BE2C (cell line): ENCODE measurements around the gene REELD1.

ENCODE experiments used
- DNase-seq: peaks from one replicate; pipeline ENCODE4 v3.0.0-alpha.2; 2020
- H3K27me3 ChIP-seq: fragments of 250-450 bp; sonication (Bioruptor Pico); 2 replicates; pipeline ENCODE4 v1.5.1; 2020; ENCODE audit warnings: mild to moderate bottlenecking
- H3K36me3 ChIP-seq: fragments of 250-450 bp; sonication (Bioruptor Pico); 2 replicates; pipeline ENCODE4 v1.5.1; 2020; ENCODE audit warnings: mild to moderate bottlenecking
- H3K4me1 ChIP-seq: fragments of 250-450 bp; sonication (Bioruptor Pico); 2 replicates; pipeline ENCODE4 v1.5.1; 2020
- H3K4me3 ChIP-seq: 2 replicates; pipeline ENCODE4 v1.5.1; 2011; ENCODE audit warnings: low read depth, low read length
- H3K9me3 ChIP-seq: fragments of 250-450 bp; sonication (Bioruptor Pico); 2 replicates; pipeline ENCODE4 v1.5.1; 2020
- TF ChIP-seq, protein P1 (sequence below): IDR thresholded peaks from 2 replicates; pipeline ENCODE4 v1.5.1; 2012; ENCODE audit warnings: mild to moderate bottlenecking, low read depth, low read length

The REELD1 gene

DNA sequence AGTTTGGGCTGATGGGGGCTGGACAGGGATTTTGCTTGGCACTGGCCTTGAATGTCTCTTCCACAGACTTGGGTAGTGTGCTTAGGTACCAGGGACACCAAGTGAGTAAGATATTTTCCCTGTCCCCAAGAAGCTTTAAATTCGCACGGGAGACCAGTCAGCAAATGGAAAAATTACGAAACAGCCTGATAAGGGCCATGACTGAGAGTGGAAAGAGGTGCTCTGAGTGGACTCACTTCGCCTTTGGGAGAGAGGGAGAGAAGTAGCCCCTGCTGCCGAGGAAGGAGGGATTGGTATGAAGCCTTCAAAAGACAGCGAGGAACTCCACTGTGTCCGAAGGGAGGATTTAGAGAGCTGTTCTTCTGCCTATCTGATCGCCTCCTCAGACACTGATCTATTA is 36.2 kb upstream of the REELD1 start:
- Histone ChIP-seq H3K4me1 (no peaks in the 10 kb centered on the region), H3K36me3 (no peaks in the 10 kb centered on the region)
- TF ChIP-seq, protein P1, sequence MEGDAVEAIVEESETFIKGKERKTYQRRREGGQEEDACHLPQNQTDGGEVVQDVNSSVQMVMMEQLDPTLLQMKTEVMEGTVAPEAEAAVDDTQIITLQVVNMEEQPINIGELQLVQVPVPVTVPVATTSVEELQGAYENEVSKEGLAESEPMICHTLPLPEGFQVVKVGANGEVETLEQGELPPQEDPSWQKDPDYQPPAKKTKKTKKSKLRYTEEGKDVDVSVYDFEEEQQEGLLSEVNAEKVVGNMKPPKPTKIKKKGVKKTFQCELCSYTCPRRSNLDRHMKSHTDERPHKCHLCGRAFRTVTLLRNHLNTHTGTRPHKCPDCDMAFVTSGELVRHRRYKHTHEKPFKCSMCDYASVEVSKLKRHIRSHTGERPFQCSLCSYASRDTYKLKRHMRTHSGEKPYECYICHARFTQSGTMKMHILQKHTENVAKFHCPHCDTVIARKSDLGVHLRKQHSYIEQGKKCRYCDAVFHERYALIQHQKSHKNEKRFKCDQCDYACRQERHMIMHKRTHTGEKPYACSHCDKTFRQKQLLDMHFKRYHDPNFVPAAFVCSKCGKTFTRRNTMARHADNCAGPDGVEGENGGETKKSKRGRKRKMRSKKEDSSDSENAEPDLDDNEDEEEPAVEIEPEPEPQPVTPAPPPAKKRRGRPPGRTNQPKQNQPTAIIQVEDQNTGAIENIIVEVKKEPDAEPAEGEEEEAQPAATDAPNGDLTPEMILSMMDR: no peak

DNA sequence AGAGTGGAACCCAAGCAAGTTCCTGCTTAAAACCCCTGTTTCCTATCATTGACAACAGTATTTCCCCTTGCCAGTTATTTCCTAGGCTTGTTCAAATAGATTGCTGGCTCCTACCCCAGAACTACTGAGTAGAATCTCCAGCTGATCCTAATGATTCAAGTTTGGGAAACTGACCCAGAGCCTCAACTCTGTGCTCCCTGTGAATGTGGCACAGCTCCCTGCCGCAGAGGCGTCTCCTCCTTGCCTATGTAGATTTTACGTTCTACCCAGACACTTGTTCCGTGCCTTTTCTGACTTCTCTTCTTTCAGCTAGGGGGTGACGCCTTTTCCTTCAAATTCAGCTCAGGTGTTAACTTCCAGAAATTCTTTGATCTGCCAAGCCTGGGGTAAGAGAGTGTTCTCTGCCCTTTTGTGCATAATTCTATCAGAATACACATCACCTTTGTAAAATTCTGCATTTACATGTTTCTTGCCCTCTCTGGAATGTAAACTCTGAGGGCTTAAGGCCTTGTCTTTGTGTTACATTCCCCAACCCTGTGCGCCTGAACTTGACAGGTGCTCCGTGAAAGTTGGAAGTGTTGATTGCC is 34.5 kb upstream of the REELD1 start:
- DNase-seq: no peak
- no peaks in the 10 kb centered on the region for H3K27me3 ChIP-seq
- TF ChIP-seq, protein P1: no peak
- no peaks in the 10 kb centered on the region for H3K4me1 ChIP-seq
- no peak overlapping the region for H3K4me3 ChIP-seq
- H3K9me3 ChIP-seq: no peaks in the 10 kb centered on the region
- 0 out of 2 replicates have a peak, but pooled peaks cover 5% of the 10 kb centered on the region for H3K36me3 ChIP-seq

More for the DNA sequence above, 36.2 kb upstream of the REELD1 start:
- Histone ChIP-seq H3K4me3 (no peak overlapping the region), H3K27me3 (no peaks in the 10 kb centered on the region), H3K9me3 (no peaks in the 10 kb centered on the region)
- DNase-seq: no peak

DNA sequence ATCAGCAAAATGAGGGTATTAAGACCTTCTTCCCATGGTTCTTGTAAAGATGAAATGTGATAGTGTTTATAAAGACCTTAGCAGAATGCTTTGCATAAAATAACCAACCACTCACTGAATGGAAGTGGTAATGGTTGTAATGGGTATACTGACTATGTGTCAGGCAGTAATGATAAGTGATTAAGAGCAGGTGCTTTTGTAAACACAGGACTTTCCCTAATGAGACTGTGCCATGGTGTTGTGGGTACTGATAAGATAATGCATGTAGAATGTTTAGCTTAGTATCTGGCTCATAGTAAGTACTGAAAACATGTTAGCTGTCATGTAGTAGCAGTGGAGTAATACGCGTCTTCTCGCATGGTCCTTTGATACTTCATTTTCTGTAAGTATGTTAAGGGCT is 31.9 kb upstream of the REELD1 start:
- H3K36me3 ChIP-seq: peaks cover 15% of the 10 kb centered on the region

DNA sequence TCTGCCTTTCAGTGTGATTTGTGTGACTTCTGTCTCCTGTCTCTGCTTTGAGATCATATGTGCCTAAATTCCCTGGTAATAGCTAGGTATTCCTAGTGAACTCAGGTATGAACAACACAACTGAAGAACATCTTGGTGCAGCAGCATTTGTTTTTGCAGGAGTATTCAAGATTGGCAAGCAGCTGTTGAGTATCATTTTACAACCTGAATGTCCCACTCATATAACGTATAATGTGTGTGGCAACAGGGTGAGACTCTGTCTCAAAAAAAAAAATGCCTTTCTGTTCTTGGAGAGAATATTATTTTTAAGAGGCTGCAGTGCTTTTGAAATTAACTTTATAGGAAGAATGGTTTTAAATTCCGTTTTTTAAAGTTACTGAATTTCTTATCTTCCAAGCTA is 31.1 kb upstream of the REELD1 start:
- H3K4me3 ChIP-seq: no peak overlapping the region
- TF ChIP-seq, protein P1: no peak
- H3K36me3 ChIP-seq: peaks cover 22% of the 10 kb centered on the region
- no peak for DNase-seq
- no peaks in the 10 kb centered on the region for H3K4me1 ChIP-seq
- H3K9me3 ChIP-seq: no peaks in the 10 kb centered on the region
- no peaks in the 10 kb centered on the region for H3K27me3 ChIP-seq

More for the DNA sequence above, 31.9 kb upstream of the REELD1 start:
- Histone ChIP-seq H3K9me3 (no peaks in the 10 kb centered on the region), H3K27me3 (no peaks in the 10 kb centered on the region), H3K4me3 (no peak overlapping the region), H3K4me1 (no peaks in the 10 kb centered on the region)
- no peak for DNase-seq
- TF ChIP-seq, protein P1: no peak

DNA sequence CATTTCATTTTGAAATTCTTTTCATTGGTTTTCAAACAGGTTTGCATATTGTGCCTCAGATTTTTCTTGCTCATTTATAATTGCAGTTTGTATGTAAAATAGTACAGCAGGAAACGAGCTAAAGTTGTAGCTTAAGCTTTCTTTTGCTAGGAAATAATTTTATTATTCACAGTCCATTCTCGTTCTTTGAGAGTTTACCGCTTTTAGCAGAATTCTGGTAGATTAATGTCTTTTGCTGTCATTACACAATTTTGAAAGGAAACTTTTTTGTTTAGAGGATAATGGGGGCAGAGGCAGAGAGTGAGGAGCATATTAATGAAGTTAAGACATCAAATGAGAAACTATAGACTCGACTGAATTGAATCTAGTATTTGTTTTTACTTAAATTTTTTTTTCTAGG is 28.3 kb upstream of the REELD1 start:
- Histone ChIP-seq H3K4me3 (no peak overlapping the region), H3K27me3 (no peaks in the 10 kb centered on the region), H3K9me3 (no peaks in the 10 kb centered on the region), H3K4me1 (no peaks in the 10 kb centered on the region), H3K36me3 (peaks cover 41% of the 10 kb centered on the region)
- no peak for DNase-seq
- TF ChIP-seq, protein P1: no peak

DNA sequence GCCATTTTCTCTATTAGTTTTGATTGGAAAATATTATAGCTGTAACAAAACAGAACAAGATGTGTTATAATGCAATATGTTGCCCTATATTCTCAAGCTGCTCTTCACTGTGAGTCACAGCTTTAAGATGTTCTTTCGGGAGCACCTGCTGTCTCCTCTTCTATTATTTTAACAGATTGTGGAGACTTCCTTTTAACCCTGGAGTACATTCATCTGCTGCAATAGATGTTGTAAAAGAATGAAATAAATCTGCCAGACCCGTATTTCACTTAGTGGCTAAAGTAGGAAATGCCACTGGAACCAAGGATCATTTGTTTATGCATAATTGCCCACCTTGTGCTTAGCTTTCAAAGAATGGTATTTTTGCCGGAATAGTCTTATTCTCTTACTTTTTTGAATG is 27.7 kb upstream of the REELD1 start:
- Histone ChIP-seq H3K27me3 (no peaks in the 10 kb centered on the region), H3K36me3 (peaks cover 41% of the 10 kb centered on the region), H3K9me3 (no peaks in the 10 kb centered on the region), H3K4me3 (no peak overlapping the region), H3K4me1 (no peaks in the 10 kb centered on the region)
- TF ChIP-seq, protein P1: no peak
- DNase-seq: no peak
